Endothelial cell of hepatic sinusoid (primary cell): ENCODE data around the gene TGM4.

Experiments used
- in situ Hi-C: cut with HindIII; loops from 2 replicates; pipeline ENCODE4 v1.10.0; 2017; ENCODE audit warnings: low sequenced_read_pairs

The TGM4 gene

GRCh38 chr3:44910693-44911092 lies 36.3 kb downstream of the TGM4 start:
- in situ Hi-C loops, result loop anchor here (5.0 to 25.0 kb wide), 3 partner anchors 38 to 373 kb away; partner anchors contain the start of gene TGM4

DNA sequence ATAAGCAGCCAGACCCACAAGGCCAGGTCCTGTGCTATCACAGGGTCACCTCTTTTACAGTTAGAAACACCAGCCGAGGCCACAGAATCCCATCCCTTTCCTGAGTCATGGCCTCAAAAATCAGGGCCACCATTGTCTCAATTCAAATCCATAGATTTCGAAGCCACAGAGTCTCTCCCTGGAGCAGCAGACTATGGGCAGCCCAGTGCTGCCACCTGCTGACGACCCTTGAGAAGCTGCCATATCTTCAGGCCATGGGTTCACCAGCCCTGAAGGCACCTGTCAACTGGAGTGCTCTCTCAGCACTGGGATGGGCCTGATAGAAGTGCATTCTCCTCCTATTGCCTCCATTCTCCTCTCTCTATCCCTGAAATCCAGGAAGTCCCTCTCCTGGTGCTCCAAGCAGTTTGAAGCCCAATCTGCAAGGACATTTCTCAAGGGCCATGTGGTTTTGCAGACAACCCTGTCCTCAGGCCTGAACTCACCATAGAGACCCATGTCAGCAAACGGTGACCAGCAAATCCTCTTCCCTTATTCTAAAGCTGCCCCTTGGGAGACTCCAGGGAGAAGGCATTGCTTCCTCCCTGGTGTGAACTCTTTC lies 39.6 kb downstream of the TGM4 start:
- in situ Hi-C loops, result loop anchor here (5.0 to 25.0 kb wide), 3 partner anchors 42 to 377 kb away; partner anchors contain the start of gene TGM4

DNA sequence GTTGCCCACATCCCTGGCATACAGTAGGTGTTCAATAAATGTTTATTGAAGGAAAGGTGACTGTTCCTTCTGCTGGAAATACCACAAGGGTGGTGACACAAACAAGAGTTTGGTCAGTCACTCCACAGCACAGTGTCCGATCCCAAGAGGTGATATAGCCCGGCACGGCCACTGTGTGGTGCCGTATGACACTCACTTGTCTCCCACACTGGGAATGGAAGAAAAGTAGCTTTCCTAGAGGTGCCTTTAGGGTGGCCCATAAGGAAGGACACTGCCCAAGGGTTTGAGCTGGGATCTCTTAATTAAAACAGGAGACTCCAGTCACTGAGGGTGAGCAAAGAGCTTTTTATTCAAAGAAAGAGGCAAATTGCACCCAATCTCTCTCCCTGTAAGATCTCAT lies 40.5 kb downstream of the TGM4 start:
- in situ Hi-C loops, result loop anchor here (5.0 to 25.0 kb wide), 3 partner anchors 43 to 378 kb away; partner anchors contain the start of gene TGM4

- in situ Hi-C loops, result loop anchor here (25.0 kb wide), 1 partner anchor 379 kb away; no protein-coding TSS in a partner anchor
These were observed 41.5 kb downstream of the TGM4 start for GRCh38 chr3:44915702-44916438.

DNA sequence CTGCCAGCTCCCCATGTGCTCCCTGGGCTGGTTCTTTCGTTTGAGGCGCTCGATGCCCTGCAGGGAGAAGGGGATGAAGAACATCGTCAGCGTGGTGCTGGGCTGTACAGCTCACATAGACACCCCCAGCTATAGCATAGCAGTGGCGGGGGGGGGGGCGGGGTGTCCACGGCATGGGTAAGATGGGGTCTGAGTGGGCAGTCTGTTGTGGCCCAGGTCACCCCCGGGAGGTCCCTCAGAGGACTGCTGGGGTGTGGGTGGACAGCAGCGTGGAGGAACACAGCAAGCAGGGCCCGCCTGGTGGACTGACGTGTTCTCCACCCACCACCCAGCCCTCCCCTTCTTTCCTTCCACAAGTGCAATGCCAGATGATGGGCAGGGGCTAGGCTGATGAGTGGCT lies 43.7 kb downstream of the TGM4 start:
- in situ Hi-C loops, result loop anchor here (25.0 kb wide), 1 partner anchor 381 kb away; no protein-coding TSS in a partner anchor

DNA sequence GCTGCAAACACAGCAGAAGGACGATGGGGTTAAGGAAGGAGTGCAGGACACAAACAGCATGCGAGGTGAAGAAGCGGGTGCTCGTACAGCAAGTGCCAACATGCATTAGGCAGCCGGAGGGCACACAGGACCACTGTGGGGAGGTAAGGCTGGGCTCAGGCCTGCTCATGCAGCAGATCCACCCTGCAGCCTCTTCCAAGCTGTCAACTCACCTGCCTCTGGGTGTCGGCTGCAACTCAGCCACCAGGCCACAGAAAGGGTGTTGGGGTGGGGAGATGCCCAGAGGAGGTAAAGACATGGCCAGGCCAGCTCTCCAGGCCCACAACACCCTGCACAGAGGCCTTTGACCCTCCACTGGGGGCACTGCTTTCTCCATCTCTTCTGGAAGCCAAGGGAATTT lies 44.2 kb downstream of the TGM4 start:
- in situ Hi-C loops, result loop anchor here (25.0 kb wide), 1 partner anchor 381 kb away; no protein-coding TSS in a partner anchor

DNA sequence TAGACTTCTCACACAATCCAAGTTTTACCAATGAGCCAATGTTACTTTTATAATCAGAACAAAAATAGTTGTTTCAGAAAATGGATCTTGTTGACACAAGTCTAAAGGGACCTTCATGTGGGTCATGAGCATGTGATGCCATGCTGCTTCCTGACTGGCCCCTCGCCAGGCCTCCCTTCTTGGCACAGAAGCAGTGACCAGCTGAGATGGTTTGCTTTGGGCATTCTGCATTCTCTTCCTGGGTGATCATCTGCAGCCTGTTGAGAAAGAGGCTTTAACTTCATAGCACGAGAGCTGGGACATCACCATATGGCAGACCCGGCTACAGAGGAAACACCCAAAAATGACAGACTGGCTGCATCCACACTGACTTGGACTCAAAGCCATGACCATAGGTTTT lies 45.7 kb downstream of the TGM4 start:
- in situ Hi-C loops, result loop anchor here (25.0 kb wide), 1 partner anchor 383 kb away; no protein-coding TSS in a partner anchor

GRCh38 chr3:44923632-44924456 lies 49.4 kb downstream of the TGM4 start:
- in situ Hi-C loops, result loop anchor here (25.0 kb wide), 1 partner anchor 387 kb away; no protein-coding TSS in a partner anchor

DNA sequence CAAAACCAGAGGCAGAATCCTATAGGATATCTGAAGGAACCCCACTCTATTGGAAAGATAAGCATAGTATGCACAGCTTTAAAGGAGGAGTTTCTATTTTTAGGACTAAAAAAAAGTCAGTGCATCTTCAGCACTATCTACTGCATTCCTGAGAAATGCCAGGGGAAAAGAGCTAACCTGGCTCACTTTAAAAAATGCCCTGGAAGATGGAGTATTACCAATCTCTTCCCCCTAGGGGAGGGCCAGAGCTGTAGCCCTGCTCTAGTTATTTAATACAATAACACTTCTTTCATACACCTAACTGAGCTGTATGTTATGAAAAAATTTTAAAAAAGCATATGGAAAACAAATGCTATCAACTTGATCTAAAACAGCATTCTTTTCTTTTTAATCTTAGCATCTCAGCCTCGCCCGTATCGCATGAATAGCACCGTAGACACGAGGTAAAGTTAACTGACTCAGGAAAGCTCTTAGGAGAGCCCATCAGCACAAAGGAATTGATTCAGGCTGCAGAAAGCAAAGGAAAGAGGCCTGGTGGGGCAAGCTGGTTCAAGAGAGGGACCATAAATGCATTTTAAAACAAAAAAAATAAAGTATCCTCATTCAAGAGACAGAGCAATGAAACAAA lies 50.2 kb downstream of the TGM4 start:
- in situ Hi-C loops, result loop anchor here (25.0 kb wide), 1 partner anchor 387 kb away; no protein-coding TSS in a partner anchor

DNA sequence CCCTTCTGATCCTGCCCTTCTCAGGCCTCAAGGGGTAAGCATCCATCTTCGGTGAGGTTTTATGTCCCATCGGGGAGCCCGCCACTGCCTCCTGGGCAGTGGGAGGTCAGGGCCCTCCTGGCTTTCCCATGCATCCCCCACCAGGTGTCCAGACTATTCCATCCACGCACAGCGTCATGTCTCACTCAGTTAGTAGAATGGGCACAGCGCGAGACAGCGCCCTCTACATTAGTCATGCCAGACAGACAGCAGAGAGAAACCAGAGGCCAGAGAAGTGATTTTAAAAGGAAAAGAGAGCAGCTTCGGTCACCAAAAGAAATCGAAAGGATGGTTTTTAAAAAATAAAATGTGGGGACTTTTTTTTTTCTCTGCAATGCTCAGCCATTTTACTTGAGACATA lies 51.8 kb downstream of the TGM4 start:
- in situ Hi-C loops, result no loop called here

- in situ Hi-C loops, result no loop called here
These were observed 52.5 kb downstream of the TGM4 start for GRCh38 chr3:44926921-44927320.

GRCh38 chr3:44927371-44927770 lies 53.0 kb downstream of the TGM4 start:
- in situ Hi-C loops, result no loop called here

DNA sequence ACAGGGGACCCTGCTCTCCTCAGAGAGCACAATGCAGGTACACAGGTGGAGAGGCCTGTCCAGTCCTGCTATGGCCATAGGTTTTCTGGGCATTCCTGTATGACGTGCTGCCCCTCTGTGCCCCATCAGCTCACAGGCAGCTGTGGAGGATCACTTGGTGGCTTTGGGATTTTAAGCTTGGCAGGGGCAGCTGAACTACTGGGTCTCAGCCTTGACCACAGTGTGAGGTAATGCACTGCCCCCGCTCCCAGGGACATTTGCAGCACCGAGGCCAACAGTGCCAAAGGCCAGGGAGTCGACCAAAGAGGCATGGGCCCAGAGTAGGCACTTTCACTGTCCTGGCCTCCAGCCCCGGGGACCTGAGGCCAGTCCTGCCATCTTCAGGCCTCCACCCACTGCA lies 55.4 kb downstream of the TGM4 start:
- in situ Hi-C loops, result no loop called here

DNA sequence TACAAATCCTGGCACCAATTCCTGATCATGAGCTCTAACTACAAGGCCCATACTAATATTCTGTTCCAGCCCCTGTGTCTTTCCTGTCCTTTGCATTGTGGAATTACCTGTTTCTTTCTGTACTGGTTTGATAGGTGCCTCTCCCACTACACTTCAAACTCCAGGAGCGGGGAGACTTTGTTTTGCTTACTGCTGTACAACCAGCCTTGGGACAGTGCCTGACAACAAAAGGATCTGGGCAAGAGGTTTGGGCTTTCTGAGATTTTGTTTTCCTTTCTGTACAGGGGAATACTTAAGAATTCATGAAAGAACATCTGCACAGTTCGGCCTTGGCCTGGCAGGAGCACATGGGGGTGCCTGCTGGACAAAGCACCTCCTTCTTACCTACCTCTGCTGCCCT lies 56.5 kb downstream of the TGM4 start:
- in situ Hi-C loops, result no loop called here

DNA sequence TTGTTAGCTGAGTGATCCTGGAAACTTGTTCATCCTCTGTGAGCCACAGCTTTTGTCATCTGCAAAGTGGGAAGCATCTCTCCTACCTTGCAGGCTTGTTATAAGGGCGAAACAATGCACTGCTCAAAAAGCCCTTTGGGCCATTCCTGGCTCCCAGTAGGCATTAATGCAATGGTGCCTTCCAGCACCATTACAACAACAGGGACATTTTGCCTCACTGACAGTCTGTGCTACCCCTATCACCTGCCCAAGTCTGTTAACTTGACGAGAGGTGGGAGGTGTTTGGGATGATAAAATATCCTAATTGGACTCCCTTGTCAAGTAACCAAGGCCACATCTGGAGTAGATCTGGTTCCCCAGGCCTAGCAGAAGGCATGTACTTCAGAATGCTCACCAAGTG lies 57.4 kb downstream of the TGM4 start:
- in situ Hi-C loops, result no loop called here

DNA sequence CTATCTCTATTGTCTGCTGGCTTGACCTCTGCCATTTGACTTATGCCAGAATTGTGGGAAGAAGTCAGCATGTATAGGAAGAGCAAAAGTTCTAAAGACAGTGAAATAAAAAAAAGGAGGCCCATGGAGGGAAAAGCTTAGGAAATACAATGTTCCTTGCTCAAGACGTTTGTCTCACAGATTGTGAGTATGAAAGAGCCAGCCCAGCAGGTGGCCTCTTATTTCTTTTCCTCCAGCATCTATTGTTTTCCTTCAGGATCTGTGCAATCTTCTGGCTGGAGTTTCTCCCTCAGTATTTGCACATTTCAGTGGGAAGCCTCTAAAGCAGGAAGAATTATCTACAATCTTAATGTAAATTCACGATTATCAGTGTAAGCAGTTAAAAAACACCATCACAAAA lies 57.9 kb downstream of the TGM4 start:
- in situ Hi-C loops, result no loop called here

DNA sequence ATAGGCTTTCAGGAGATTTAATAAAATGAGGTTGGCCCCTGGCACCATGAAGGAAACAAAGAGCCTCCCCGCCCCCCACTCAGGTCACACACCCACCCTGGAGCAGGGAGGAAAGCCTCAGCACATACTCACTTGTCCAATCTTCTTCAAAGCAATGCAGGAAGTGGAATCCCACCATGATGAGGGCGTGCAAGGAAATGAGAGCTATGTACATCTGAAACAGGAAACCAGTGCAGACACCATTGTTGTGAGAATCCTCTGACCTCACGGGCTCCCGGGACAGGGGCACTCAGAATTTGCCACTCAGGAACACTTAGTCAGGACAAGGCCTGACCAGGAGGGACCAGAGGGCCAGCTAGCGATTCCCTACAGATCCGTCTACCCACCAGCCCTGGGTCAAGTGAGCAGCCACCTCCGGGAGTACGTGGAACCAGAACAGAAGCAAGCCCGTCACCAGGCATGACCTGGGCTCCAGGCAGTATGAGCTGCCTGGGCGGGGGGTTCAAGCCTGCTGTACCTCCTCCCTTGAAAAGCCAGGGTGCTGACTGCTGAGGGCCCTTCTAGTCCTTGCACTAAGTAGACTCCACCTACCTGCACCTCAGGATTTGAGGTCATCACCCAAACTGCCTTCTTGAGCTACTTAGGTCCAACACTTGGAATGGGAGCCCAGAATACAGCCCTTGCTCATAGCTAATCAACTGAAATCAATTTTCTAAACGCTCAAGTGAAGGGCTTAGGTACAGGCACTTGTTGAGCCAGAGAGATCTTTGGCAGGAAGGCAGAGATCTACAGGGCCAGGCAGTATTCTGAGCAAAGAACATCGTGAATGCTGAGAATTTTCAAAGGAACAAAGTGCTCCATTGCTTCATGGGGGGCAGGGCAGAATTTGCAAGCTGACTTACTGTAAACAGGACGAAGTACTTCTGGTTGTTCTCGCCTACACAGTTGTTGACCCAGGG lies 58.9 kb downstream of the TGM4 start:
- in situ Hi-C loops, result no loop called here

DNA sequence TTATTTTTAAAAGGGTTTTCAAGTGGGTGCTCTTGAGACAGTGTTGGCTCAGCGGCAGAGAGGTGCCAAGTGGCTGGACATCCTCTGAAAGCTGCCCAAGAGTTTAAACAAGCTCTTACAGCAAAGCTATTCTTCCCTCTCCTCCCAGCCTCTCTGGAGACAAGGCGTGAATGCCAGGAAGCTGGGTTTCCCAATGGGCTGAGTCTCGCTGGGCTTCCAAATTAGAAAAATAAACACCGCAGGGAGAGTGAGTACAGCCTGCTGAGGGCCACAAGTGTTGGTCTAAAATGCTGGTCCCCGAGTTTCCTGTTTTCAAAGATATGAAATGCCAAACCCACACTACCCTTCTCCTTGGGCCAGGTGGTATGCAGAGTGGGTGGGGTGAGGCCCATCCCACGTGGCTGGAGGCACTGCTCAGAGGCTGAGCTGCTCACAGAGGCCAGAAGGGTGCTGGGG lies 65.2 kb downstream of the TGM4 start:
- in situ Hi-C loops, result loop anchor here (5.0 kb wide), 2 partner anchors 43 to 57 kb away; no protein-coding TSS in a partner anchor

GRCh38 chr3:44942202-44942921 lies 68.0 kb downstream of the TGM4 start:
- in situ Hi-C loops, result loop anchor here (5.0 kb wide), 2 partner anchors 40 to 60 kb away; no protein-coding TSS in a partner anchor
